Common myeloid progenitor, CD34-positive (primary cell): ENCODE measurements around the gene EFNA2.
"Not testable (repeated sequence)": the region's sequence is repeated elsewhere in the genome, so short reads cannot be mapped to it uniquely, and the experiment has no call there.

Source experiments
- CTCF ChIA-PET: fragments of 350-600 bp; sonication (Branson Sonifier 250); formaldehyde crosslinking; loops from one replicate; lab custom pipeline; 2021; ENCODE audit warnings: antibody characterized with exemption; lab: Charles Lee
- POLR2A ChIA-PET: fragments of 350-600 bp; sonication (Branson Sonifier 250); formaldehyde crosslinking; loops from one replicate; lab custom pipeline; 2021; ENCODE audit warnings: antibody characterized with exemption; lab: Charles Lee
- DNase-seq, 3 donors: peaks; one replicate each; pipeline versions ENCODE4 v3.0.0 to v3.0.0-alpha.2; 2013
- H3K27ac ChIP-seq, 2 experiments: 1 replicate in 1 of 2; 2 replicates in 1 of 2; pipeline ENCODE4 v1.7.0; 2013; ENCODE audit warnings: inconsistent platforms in 2 of 2, low read length in 2 of 2, mild to moderate bottlenecking in 2 of 2, low read depth in 1 of 2, moderate library complexity in 1 of 2; ENCODE audit not compliant: severe bottlenecking in 2 of 2, insufficient read depth in 1 of 2, poor library complexity in 1 of 2
- H3K27me3 ChIP-seq, 5 experiments: replicated peaks in 2 of 5; 1 replicate in 3 of 5; 2 replicates in 2 of 5; pipeline versions ENCODE4 v1.6.1 to v1.7.0; 2013; ENCODE audit warnings: low read length in 4 of 5, mild to moderate bottlenecking in 2 of 5, moderate library complexity in 2 of 5, inconsistent platforms in 1 of 5; ENCODE audit not compliant: insufficient read depth in 5 of 5, control insufficient read depth in 4 of 5
- H3K36me3 ChIP-seq, 4 experiments: 1 replicate in 2 of 4; 2 replicates in 2 of 4; pipeline versions ENCODE4 v1.6.1 to v1.7.0; 2013; ENCODE audit warnings: low read length in 3 of 4, control low read depth in 1 of 4, mild to moderate bottlenecking in 1 of 4; ENCODE audit not compliant: control insufficient read depth in 4 of 4, insufficient read depth in 4 of 4
- H3K4me1 ChIP-seq, 4 experiments: 1 replicate in 3 of 4; 2 replicates in 1 of 4; pipeline versions ENCODE4 v1.6.1 to v1.7.1; 2013; ENCODE audit warnings: low read length in 3 of 4, mild to moderate bottlenecking in 3 of 4, control low read depth in 1 of 4, inconsistent platforms in 1 of 4, moderate library complexity in 1 of 4; ENCODE audit not compliant: control insufficient read depth in 4 of 4, insufficient read depth in 4 of 4; ENCODE audit errors: control extremely low read depth in 1 of 4
- H3K4me3 ChIP-seq, 7 experiments: 1 replicate in 4 of 7; 2 replicates in 3 of 7; pipeline versions ENCODE4 v1.5.1 to v1.7.0; 2013; ENCODE audit warnings: mild to moderate bottlenecking in 7 of 7, low read length in 6 of 7, moderate library complexity in 6 of 7, inconsistent platforms in 2 of 7, low read depth in 2 of 7, control low read depth in 1 of 7; ENCODE audit not compliant: insufficient read depth in 4 of 7, control insufficient read depth in 1 of 7; ENCODE audit errors: extremely low read depth in 1 of 7
- H3K9me3 ChIP-seq, 5 experiments: 1 replicate in 4 of 5; 2 replicates in 1 of 5; pipeline versions ENCODE4 v1.6.1 to v1.7.1; 2013; ENCODE audit warnings: low read length in 4 of 5, mild to moderate bottlenecking in 2 of 5, inconsistent platforms in 1 of 5, low read depth in 1 of 5, moderate library complexity in 1 of 5; ENCODE audit not compliant: control insufficient read depth in 4 of 5, insufficient read depth in 2 of 5; ENCODE audit errors: control extremely low read depth in 1 of 5
- WGBS: methylation state at CpG from one replicate; pipeline ENCODE4 v1.1.5; 2013; ENCODE audit not compliant: insufficient coverage; 5-methylcytosine and 5-hydroxymethylcytosine counted together

Gene EFNA2

DNA sequence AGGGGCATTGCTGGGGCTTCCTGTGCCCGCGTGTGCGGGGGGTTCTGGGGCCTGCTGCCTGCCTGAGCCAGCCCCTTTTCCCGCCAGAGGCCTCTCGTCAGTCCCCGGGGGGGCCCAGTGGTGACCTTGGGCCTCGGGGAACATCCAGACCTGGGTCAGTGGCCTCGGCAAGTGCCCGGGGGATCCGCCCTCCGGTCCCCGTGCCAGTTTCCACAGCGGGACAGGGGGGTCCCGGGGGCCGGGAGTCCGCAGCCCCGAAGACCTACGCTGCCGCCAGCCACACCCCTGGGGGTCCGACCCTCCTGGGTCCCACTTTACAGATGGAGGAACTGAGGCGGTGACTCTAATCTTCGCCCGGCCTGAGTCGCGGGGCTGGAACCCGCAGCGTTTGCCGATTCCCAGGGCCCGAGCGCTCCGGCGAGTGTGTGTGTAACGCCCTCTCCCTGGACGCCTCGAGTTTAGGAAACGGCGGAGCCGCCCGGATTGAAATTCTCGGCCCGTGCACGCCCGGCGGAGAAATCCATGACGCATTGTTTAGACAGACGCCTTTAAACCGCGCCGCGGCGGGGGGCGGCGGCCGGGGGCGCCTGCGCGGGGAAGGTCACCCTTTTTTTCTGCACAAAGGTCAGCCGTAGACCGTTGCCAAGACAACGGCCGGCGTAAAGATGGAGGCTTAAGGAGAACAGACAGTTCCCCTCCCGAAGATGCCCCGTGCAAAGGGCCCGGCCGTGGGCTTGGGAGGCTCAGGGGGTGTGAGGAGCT is 39.3 kb downstream of the EFNA2 start:
- H3K36me3 ChIP-seq: no peaks in the 10 kb centered on the region
- H3K4me3 ChIP-seq: peak overlapping the region in 5 of 7 experiments; percentile 26 to 74 (median 48)
- ChIA-PET CTCF (interaction anchor here (1.2 kb wide), 1 partner anchor 9 kb away, joined by 5 read pairs; no protein-coding TSS in a partner anchor), POLR2A (interaction anchor here (0.6 kb wide), 1 partner anchor 9 kb away, joined by 3 read pairs; no protein-coding TSS in a partner anchor)
- peaks cover 0 to 12% (median 10%) of the 10 kb centered on the region in 4 experiments for H3K4me1 ChIP-seq
- no peak overlapping the region for H3K27ac ChIP-seq
- peak; percentile 57 to 77 (median 71) for DNase-seq
- WGBS: 1% methylated on average over 61 of the region's 66 CpGs
- H3K27me3 ChIP-seq: peaks cover 0 to 29% (median 16%) of the 10 kb centered on the region in 5 experiments
- no peaks in the 10 kb centered on the region for H3K9me3 ChIP-seq

DNA sequence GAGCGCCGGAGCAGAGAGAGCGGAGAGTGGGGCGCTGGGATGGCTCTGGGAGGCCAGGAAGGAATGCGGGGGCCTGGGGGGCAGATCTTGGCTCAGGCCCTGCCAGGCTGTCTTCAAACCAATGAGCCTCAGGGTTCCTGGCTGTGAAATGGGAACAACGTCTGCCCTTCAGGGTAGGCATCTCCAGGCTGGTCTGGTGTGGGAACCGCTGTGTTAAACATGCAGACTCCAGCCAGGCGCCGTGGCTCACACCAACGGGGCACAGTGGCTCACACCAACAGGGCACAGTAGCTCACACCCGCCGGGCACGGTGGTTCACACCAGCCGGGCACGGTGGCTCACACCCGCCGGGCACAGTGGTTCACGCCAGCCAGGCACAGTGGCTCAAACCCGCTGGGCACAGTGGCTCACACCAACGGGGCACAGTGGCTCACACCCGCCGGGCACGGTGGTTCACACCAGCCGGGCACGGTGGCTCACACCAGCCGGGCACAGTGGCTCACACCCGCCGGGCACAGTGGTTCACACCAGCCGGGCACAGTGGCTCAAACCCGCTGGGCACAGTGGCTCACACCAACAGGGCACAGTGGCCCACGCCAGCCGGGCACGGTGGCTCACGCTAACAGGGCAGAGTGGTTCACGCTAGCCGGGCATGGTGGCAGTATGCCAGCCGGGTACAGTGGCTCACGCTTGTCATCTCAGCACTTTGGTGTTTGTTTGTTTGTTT is 40.1 kb downstream of the EFNA2 start:
- ChIA-PET POLR2A (no interaction called here), CTCF (interaction anchor here (1.7 to 2.2 kb wide), 2 partner anchors 8 to 47 kb away, joined by 5 to 10 read pairs; no protein-coding TSS in a partner anchor)
- no peak for DNase-seq
- H3K4me1 ChIP-seq: peaks cover 0 to 12% (median 10%) of the 10 kb centered on the region in 4 experiments
- H3K4me3 ChIP-seq: peak overlapping the region in 3 of 7 experiments; percentile 26 to 74 (median 62)
- H3K27me3 ChIP-seq: peaks cover 0 to 33% (median 16%) of the 10 kb centered on the region in 5 experiments
- no peaks in the 10 kb centered on the region for H3K36me3 ChIP-seq
- no peaks in the 10 kb centered on the region for H3K9me3 ChIP-seq
- 84% methylated on average over 37 of the region's 38 CpGs for WGBS
- H3K27ac ChIP-seq: no peak overlapping the region

GRCh38 chr19:1327125-1327524 is 41.5 kb downstream of the EFNA2 start:
- no peak for DNase-seq
- peaks cover 0 to 37% (median 16%) of the 10 kb centered on the region in 5 experiments for H3K27me3 ChIP-seq
- CTCF ChIA-PET: interaction anchor here (0.9 to 2.2 kb wide), 4 partner anchors 10 to 45 kb away, joined by 3 to 10 read pairs (median 4); no protein-coding TSS in a partner anchor
- POLR2A ChIA-PET: no interaction called here
- 91% methylated on average over 12 of the region's 14 CpGs for WGBS
- H3K9me3 ChIP-seq: no peaks in the 10 kb centered on the region
- H3K4me1 ChIP-seq: peaks cover 0 to 12% (median 10%) of the 10 kb centered on the region in 4 experiments
- no peak overlapping the region for H3K27ac ChIP-seq
- no peak overlapping the region for H3K4me3 ChIP-seq
- H3K36me3 ChIP-seq: no peaks in the 10 kb centered on the region

DNA sequence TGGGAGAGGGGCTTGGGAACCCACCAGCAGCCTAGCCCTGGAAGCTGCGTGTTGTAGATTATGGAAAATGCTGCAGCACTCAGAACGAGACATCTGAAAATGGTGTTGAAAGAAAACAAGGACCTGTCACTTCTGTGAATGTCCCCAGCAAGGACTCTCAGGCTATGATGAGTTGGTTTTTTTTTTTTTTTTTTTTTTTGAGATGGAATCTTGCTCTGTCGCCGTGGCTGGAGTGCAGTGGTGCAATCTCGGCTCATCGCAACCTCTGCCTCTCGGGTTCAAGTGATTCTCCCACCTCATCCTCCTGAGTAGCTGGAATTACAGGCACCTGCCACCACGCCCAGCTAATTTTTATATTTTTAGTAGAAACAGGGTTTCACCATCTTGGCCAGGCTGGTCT is 46.5 kb downstream of the EFNA2 start:
- H3K36me3 ChIP-seq, DNase-seq, H3K4me3 ChIP-seq, POLR2A ChIA-PET, H3K27ac ChIP-seq, H3K4me1 ChIP-seq, CTCF ChIA-PET, H3K27me3 ChIP-seq, H3K9me3 ChIP-seq: not testable (repeated sequence)
- 95% methylated on average over 2 of the region's 8 CpGs for WGBS

DNA sequence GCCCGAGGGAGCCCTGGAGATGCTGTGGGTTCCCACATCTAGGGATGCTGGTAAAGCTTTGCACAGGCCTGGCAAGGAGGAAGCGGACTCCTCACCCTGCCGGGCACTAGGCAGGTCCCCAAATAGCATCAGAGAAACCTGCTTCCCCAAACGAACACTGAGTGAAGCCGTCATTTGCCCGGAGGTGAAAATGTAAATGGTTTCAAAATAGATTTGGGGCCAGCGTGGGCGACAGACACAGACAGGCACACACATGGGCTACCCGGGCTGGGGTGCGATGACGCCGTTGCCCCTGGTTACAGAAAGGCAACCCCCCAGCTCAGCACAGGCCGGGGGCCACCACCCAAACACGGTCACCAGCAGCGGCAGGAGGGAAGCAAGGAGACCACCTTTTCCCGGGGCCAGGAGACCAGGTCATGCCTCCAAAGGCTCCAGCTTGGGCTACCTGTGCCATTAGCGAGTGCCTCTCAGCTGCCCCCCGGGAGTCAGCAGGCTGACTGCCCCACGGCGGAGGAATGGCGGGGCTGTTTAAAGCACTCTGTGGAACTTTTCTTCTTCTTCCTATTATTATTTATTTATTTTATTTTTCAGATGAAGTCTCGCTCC is 50.5 kb downstream of the EFNA2 start:
- Histone ChIP-seq H3K36me3 (no peaks in the 10 kb centered on the region), H3K27ac (no peak overlapping the region), H3K4me3 (no peak overlapping the region), H3K4me1 (no peaks in the 10 kb centered on the region), H3K9me3 (no peaks in the 10 kb centered on the region), H3K27me3 (peaks cover 0 to 8% (median 0%) of the 10 kb centered on the region in 5 experiments)
- no peak for DNase-seq
- POLR2A ChIA-PET: interaction anchor here (0.6 kb wide), 1 partner anchor 11 kb away, joined by 7 read pairs; no protein-coding TSS in a partner anchor
- CTCF ChIA-PET: no interaction called here
- WGBS: 83% methylated on average over 14 of the region's 22 CpGs

DNA sequence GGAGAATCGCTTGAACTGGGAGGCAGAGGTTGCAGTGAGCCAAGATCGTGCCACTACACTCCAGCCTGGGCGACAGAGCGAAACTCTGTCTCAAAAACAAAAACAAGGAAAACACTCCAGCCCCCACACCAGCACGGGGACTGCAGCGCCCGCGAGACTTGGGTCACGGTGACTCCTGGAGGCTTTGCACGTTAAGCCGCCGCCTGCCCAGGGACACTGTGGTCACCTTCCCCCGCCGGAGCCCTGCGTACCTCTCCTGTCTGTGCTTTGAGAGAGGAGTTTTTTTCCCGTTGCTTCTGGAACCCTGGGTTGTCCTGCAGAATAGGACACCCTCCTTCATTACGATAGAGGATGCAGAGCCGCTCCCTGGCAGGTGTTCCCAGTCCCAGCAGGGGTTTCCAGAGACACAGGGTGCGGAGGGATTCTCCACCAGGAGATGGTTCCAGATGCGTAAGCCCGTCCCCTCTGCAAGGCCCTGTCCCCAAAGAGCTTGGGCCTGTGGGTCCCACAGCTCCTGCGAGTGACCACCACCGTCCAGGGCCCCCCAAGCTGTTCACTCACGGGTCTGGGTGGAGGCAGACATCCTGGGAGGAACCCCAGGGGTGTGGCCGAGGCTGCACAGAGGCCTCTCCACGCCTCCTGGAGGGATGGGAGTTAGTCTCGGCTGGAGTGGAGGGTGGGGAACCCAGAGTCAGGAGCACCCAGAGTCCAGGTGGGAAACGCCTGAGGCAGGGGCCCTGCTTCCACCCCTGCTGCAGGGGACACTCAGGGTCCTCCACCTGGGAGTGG is 55.2 kb downstream of the EFNA2 start:
- Histone ChIP-seq H3K36me3 (no peaks in the 10 kb centered on the region), H3K27ac (no peak overlapping the region), H3K4me3 (no peak overlapping the region), H3K4me1 (peaks cover 0 to 3% (median 0%) of the 10 kb centered on the region in 4 experiments), H3K27me3 (no peaks in the 10 kb centered on the region), H3K9me3 (no peaks in the 10 kb centered on the region)
- no peak for DNase-seq
- POLR2A ChIA-PET: no interaction called here
- CTCF ChIA-PET: no interaction called here
- WGBS: 95% methylated on average over 23 of the region's 28 CpGs
